ENCODE data around the gene MIDN.
"Not testable (repeated sequence)": the region's sequence is repeated elsewhere in the genome, so short reads cannot be mapped to it uniquely, and the experiment has no call there.

The MIDN gene
- total RNA-seq: 23.1 to 220 (median 37.8) reads per million in 9 experiments

- ATAC-seq (replicated peaks) (peak; percentile 7), DNase-seq (peak; percentile 62 to 77 (median 62))
- Mint-ChIP-seq H3K4me1 (ENCODE audit: low read depth in 2 of 2) (peaks cover 4 to 13% of the 10 kb centered on the region in 2 donors), H3K4me3 (peak within 1 kb of the TSS; percentile 79 to 91), H3K9me3 (no peaks in the 10 kb centered on the region), H3K27ac (peak within 1 kb of the TSS; percentile 73 to 75), H3K27me3 (no peaks in the 10 kb centered on the region), H3K36me3 (ENCODE audit: insufficient read depth) (peaks cover 50% of the 10 kb centered on the region)
Observed at GRCh38 chr19:1248139-1248785, at the start of gene MIDN. Gene MIDN, plus strand, starts transcription at chr19:1248583. Its CDS starts 1,714 bp downstream, at chr19:1250297.

DNA sequence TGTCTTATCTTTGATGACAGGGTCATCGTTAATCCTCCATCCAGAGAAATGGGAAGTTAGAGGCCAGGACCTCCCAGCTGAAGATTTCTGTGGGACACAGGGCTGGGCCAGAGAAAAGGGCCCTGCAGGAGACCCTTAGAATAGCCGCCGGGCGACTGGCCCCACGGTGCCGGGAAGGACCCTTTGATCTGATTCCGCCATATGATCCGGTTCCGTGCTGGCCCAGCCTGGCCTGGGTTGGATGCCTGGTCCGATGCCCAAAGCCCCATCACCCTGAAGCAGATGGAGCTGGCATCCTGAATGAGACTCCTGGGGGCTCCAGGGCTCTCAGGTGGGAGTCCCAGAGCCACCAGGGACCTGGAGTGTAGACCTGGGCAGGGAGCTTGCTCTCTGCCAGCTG is 48.9 kb upstream of the MIDN start:
- no peak overlapping the region for H3K27ac Mint-ChIP-seq
- no peak overlapping the region for H3K4me3 Mint-ChIP-seq
- H3K27me3 Mint-ChIP-seq: no peaks in the 10 kb centered on the region
- no peak for ATAC-seq (replicated peaks)
- H3K9me3 Mint-ChIP-seq: no peaks in the 10 kb centered on the region
- H3K4me1 Mint-ChIP-seq (ENCODE audit: low read depth in 2 of 2): peaks cover 8% of the 10 kb centered on the region in 2 donors
- no peak for DNase-seq
- H3K36me3 Mint-ChIP-seq (ENCODE audit: insufficient read depth): peaks cover 2% of the 10 kb centered on the region

GRCh38 chr19:1200614-1201013 is 47.8 kb upstream of the MIDN start:
- H3K27ac Mint-ChIP-seq; H3K9me3 Mint-ChIP-seq; H3K36me3 Mint-ChIP-seq (ENCODE audit: insufficient read depth); DNase-seq; H3K27me3 Mint-ChIP-seq; ATAC-seq (replicated peaks); H3K4me3 Mint-ChIP-seq; H3K4me1 Mint-ChIP-seq (ENCODE audit: low read depth in 2 of 2): not testable (repeated sequence)

DNA sequence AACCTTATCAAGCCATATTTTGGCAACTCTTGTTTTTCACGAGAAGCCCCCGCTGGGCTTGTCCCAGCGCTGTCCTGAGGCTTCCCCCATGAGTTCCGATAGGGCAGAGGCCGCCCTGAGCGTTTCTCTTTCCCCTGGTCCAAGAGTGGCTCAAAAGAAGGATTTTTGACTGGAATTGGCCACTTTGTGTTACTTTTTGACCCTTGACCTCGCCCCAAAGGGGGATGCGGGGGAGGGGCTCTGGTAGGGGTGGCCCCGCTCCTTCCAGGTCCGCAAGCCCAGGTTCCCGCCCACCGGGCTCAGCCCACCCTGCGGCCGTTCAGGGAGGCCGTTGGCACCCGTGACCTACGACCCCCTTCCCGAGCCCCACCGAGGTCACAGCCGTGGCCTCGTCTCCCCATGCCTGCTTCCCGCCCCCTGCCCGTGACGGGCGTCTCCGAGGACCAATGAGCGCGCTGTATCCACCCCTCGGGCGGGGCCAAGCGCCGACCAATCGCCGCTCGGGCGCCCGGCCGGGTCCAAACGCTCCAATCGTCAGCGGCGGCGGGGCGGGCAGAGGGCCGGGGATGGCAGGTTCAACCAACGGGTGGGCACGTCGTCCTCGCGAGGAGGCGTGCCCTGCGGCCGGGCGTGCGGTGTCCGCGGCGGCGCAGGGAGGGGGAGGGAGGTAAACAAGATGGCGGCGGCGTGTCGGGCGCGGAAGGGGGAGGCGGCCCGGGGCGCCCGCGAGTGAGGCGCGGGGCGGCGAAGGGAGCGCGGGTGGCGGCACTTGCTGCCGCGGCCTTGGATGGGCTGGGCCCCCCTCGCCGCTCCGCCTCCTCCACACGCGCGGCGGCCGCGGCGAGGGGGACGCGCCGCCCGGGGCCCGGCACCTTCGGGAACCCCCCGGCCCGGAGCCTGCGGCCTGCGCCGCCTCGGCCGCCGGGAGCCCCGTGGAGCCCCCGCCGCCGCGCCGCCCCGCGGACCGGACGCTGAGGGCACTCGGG is 43.0 kb upstream of the MIDN start, which contains the start of gene STK11:
STK11 (plus strand) TSS at position 665 of the 986 bp plus-strand sequence. CDS start 1,136 bp downstream, outside the sequence.
- H3K27ac Mint-ChIP-seq: peak within 1 kb of the TSS; percentile 93
- H3K9me3 Mint-ChIP-seq: no peaks in the 10 kb centered on the region
- ATAC-seq (replicated peaks) (peak; percentile 91), DNase-seq (peak; percentile 99 to 100 (median 100))
- no peaks in the 10 kb centered on the region for H3K27me3 Mint-ChIP-seq
- H3K36me3 Mint-ChIP-seq (ENCODE audit: insufficient read depth): peaks cover 18% of the 10 kb centered on the region
- peaks cover 28 to 33% of the 10 kb centered on the region in 2 donors for H3K4me1 Mint-ChIP-seq (ENCODE audit: low read depth in 2 of 2)
- peak within 1 kb of the TSS; percentile 95 to 99 for H3K4me3 Mint-ChIP-seq

- H3K36me3 Mint-ChIP-seq (ENCODE audit: insufficient read depth): peaks cover 18% of the 10 kb centered on the region
- no peaks in the 10 kb centered on the region for H3K27me3 Mint-ChIP-seq
- no peaks in the 10 kb centered on the region for H3K9me3 Mint-ChIP-seq
- DNase-seq: no peak
- H3K4me1 Mint-ChIP-seq (ENCODE audit: low read depth in 2 of 2): peaks cover 28 to 37% of the 10 kb centered on the region in 2 donors
- H3K4me3 Mint-ChIP-seq: peak overlapping the region; percentile 95 to 99
- ATAC-seq (replicated peaks): no peak
- H3K27ac Mint-ChIP-seq: peak overlapping the region; percentile 93
Observed at GRCh38 chr19:1206150-1206863, 42.1 kb upstream of the MIDN start.

DNA sequence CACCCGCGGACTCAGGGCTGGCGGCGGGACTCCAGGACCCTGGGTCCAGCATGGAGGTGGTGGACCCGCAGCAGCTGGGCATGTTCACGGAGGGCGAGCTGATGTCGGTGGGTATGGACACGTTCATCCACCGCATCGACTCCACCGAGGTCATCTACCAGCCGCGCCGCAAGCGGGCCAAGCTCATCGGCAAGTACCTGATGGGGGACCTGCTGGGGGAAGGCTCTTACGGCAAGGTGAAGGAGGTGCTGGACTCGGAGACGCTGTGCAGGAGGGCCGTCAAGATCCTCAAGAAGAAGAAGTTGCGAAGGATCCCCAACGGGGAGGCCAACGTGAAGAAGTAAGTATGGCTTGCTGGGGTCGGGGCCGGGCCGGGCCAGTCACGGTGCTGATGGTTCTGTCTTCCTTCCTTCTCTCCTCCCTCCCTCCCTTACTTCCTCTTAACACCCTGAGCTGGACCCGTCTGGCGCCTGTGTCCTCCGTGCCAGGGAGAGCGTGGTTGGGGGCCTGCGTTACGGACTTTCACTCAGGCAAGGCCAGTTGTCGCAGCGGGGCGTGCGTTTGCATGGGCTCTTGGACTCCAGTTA is 41.4 kb upstream of the MIDN start:
- DNase-seq (peak; percentile 20 to 29 (median 21)), ATAC-seq (replicated peaks) (no peak)
- Mint-ChIP-seq H3K27ac (peak overlapping the region; percentile 93), H3K4me3 (peak overlapping the region; percentile 95 to 99), H3K27me3 (no peaks in the 10 kb centered on the region), H3K36me3 (ENCODE audit: insufficient read depth) (peaks cover 24% of the 10 kb centered on the region), H3K9me3 (no peaks in the 10 kb centered on the region), H3K4me1 (ENCODE audit: low read depth in 2 of 2) (peaks cover 32 to 40% of the 10 kb centered on the region in 2 donors)

DNA sequence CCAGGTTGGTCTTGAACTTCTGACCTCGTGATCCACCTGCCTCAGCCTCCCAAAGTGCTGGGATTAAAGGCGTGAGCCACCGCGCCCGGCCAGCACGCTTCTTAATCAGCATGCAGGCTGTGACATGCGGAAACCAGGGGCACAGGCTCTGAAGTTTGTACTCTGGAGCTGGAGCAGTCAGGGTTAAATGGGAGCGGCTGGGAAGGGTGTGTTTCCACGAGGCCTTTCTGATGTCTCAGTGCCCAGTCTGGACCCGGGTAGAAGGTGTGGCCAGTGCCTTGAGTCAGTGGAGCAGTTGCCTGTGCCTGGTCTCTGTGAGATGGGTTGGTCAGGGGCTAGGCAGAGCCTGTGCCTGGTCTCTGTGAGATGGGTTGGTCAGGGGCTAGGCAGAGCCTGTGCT is 39.6 kb upstream of the MIDN start:
- not testable (repeated sequence) for ATAC-seq (replicated peaks); DNase-seq; H3K9me3 Mint-ChIP-seq; H3K27ac Mint-ChIP-seq; H3K27me3 Mint-ChIP-seq
- Mint-ChIP-seq H3K4me1 (ENCODE audit: low read depth in 2 of 2) (peaks cover 32 to 40% of the 10 kb centered on the region in 2 donors), H3K4me3 (peak overlapping the region in 1 of 2 donors; percentile 99), H3K36me3 (ENCODE audit: insufficient read depth) (peaks cover 33% of the 10 kb centered on the region)

- no peak for DNase-seq
- H3K4me1 Mint-ChIP-seq (ENCODE audit: low read depth in 2 of 2): peaks cover 36 to 45% of the 10 kb centered on the region in 2 donors
- no peak overlapping the region for H3K4me3 Mint-ChIP-seq
- no peaks in the 10 kb centered on the region for H3K27me3 Mint-ChIP-seq
- peaks cover 39% of the 10 kb centered on the region for H3K36me3 Mint-ChIP-seq (ENCODE audit: insufficient read depth)
- no peak overlapping the region for H3K27ac Mint-ChIP-seq
- ATAC-seq (replicated peaks): no peak
- H3K9me3 Mint-ChIP-seq: no peaks in the 10 kb centered on the region
Observed at GRCh38 chr19:1210227-1210538, 38.2 kb upstream of the MIDN start.

GRCh38 chr19:1211494-1212234 is 36.7 kb upstream of the MIDN start:
- Mint-ChIP-seq H3K9me3 (no peaks in the 10 kb centered on the region), H3K27ac (peak overlapping the region in 1 of 2 donors; percentile 67), H3K4me1 (ENCODE audit: low read depth in 2 of 2) (peaks cover 33 to 46% of the 10 kb centered on the region in 2 donors), H3K27me3 (no peaks in the 10 kb centered on the region), H3K36me3 (ENCODE audit: insufficient read depth) (peaks cover 40% of the 10 kb centered on the region), H3K4me3 (peak overlapping the region in 1 of 2 donors; percentile 37)
- DNase-seq: no peak
- no peak for ATAC-seq (replicated peaks)

- no peaks in the 10 kb centered on the region for H3K9me3 Mint-ChIP-seq
- no peaks in the 10 kb centered on the region for H3K27me3 Mint-ChIP-seq
- H3K4me3 Mint-ChIP-seq: peak overlapping the region; percentile 67
- ATAC-seq (replicated peaks) (peak; percentile 86), DNase-seq (peak in 2 of 3 experiments; percentile 21 to 32)
- H3K27ac Mint-ChIP-seq: peak overlapping the region; percentile 31 to 90
- H3K4me1 Mint-ChIP-seq (ENCODE audit: low read depth in 2 of 2): peaks cover 22 to 33% of the 10 kb centered on the region in 2 donors
- peaks cover 34% of the 10 kb centered on the region for H3K36me3 Mint-ChIP-seq (ENCODE audit: insufficient read depth)
Observed at GRCh38 chr19:1213391-1214286, 34.7 kb upstream of the MIDN start.

DNA sequence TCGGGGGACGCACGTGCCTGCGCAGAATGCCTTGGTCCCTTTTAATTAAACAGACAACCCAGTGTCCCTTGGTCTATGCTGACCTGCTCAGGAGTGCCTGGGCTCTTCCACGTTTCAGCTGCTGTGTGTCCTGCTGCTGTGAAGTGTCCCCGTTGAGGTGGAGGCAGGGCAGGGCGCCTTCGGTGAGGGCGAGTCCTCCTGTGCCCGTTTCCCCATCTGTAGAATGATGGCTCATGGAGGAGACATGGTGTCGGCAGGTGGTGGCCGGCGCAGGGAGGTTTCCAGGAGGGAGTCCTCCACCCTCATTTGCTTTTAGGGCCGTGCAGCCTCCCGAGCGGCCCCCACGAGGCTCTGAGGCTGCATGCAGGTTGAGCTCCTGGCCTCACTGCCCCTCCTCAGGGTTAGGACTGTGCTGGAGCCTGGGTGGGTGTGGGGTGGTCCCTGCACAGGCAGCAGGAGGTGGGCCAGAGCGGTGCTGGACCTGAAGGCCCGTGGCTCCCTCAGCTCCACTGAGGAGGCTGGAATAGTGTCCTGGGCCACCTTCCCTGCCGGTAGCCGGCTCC is 34.0 kb upstream of the MIDN start:
- Mint-ChIP-seq H3K4me3 (peak overlapping the region; percentile 67), H3K27me3 (no peaks in the 10 kb centered on the region), H3K36me3 (ENCODE audit: insufficient read depth) (peaks cover 31% of the 10 kb centered on the region), H3K27ac (peak overlapping the region in 1 of 2 donors; percentile 90), H3K4me1 (ENCODE audit: low read depth in 2 of 2) (peaks cover 22 to 32% of the 10 kb centered on the region in 2 donors), H3K9me3 (no peaks in the 10 kb centered on the region)
- DNase-seq: no peak
- no peak for ATAC-seq (replicated peaks)

Data from effector memory CD8-positive, alpha-beta T cell (primary cell).